WTC11 (cell line): ENCODE results near the gene WDR7. TPM values are rescaled to one million over a fixed set of nuclear protein-coding genes. Genes with fewer than 3 reads are reported as not detected.

Experiments
- ATAC-seq: fragments of 200-7000 bp; cut with Tn5 transposase; 2 replicates; pipeline ENCODE4 v1.10.0; 2021; ENCODE audit warnings: mild to moderate bottlenecking, moderate library complexity
- CTCF ChIA-PET: fragments of 300-600 bp; sonication (Branson Sonifier 250); formaldehyde crosslinking; loops from one replicate; lab custom pipeline; 2021; ENCODE audit warnings: antibody characterized with exemption; lab: Charles Lee
- POLR2A ChIA-PET: fragments of 350-600 bp; sonication (Branson Sonifier 250); formaldehyde crosslinking; loops from one replicate; lab custom pipeline; 2021; ENCODE audit warnings: antibody characterized with exemption; lab: Charles Lee
- DNase-seq: peaks from one replicate; pipeline ENCODE4 v3.0.0; 2021; ENCODE audit warnings: low spot score
- H3K27ac Mint-ChIP-seq: 2 replicates; pipeline ENCODE4 v1.8.0; 2021; ENCODE audit warnings: mixed read lengths
- H3K27me3 Mint-ChIP-seq: 2 replicates; pipeline ENCODE4 v1.8.0; 2021; ENCODE audit warnings: low read depth, mild to moderate bottlenecking, moderate library complexity, mixed read lengths
- H3K36me3 Mint-ChIP-seq: 2 replicates; pipeline ENCODE4 v1.8.0; 2021; ENCODE audit warnings: mixed read lengths
- H3K4me1 Mint-ChIP-seq: 2 replicates; pipeline ENCODE4 v1.8.0; 2022; ENCODE audit warnings: mixed read lengths
- H3K4me3 Mint-ChIP-seq: 2 replicates; pipeline ENCODE4 v1.8.0; 2021; ENCODE audit warnings: mild to moderate bottlenecking, moderate library complexity, mixed read lengths
- H3K9me3 Mint-ChIP-seq: 2 replicates; pipeline ENCODE4 v1.8.0; 2021; ENCODE audit warnings: mixed read lengths
- ELF4 ChIP-seq: sonication (generic); formaldehyde crosslinking; IDR thresholded peaks from 2 replicates; pipeline ENCODE4 v1.8.1; 2022; ENCODE audit warnings: low read depth, mild to moderate bottlenecking, moderate library complexity, missing genetic modification reagents
- FOXJ3 ChIP-seq: sonication (generic); formaldehyde crosslinking; IDR thresholded peaks from 2 replicates; pipeline ENCODE4 v1.9.0; 2021; ENCODE audit warnings: missing genetic modification reagents, mild to moderate bottlenecking, borderline replicate concordance
- GRHL2 ChIP-seq: fragments of 250-450 bp; sonication (Bioruptor Pico); IDR thresholded peaks from 2 replicates; pipeline ENCODE4 v1.8.0; 2022; ENCODE audit warnings: mild to moderate bottlenecking, moderate library complexity; ENCODE audit not compliant: insufficient replicate concordance, severe bottlenecking
- NFATC4 ChIP-seq: fragments of 250-450 bp; sonication (Bioruptor Pico); IDR thresholded peaks from 2 replicates; pipeline ENCODE4 v1.9.0; 2021; ENCODE audit warnings: mild to moderate bottlenecking
- SOX15 ChIP-seq: fragments of 250-450 bp; sonication (Bioruptor Pico); IDR thresholded peaks from 2 replicates; pipeline ENCODE4 v1.9.0; 2021; ENCODE audit warnings: mild to moderate bottlenecking
- SP1 ChIP-seq: sonication (generic); formaldehyde crosslinking; conservative IDR thresholded peaks from 2 replicates; pipeline ENCODE4 v1.8.1; 2022; ENCODE audit warnings: missing genetic modification reagents
- ZNF121 ChIP-seq: sonication (generic); formaldehyde crosslinking; IDR thresholded peaks from 2 replicates; pipeline ENCODE4 v1.8.0; 2023; ENCODE audit warnings: missing genetic modification reagents
- ZNF263 ChIP-seq: sonication (generic); formaldehyde crosslinking; IDR thresholded peaks from 2 replicates; pipeline ENCODE4 v1.8.1; 2022; ENCODE audit warnings: low read depth, mild to moderate bottlenecking, moderate library complexity, missing genetic modification reagents
- ZNF423 ChIP-seq: fragments of 250-450 bp; sonication (Bioruptor Pico); IDR thresholded peaks from 2 replicates; pipeline ENCODE4 v2.1.2; 2022; ENCODE audit warnings: mild to moderate bottlenecking, moderate library complexity
- total RNA-seq: library from RNA; stranded (reverse); gene quantifications from 3 replicates; pipeline ENCODE4 v1.2.3, GENCODE V29; 2021
- TF ChIP-seq, protein P1 (sequence below): sonication (generic); formaldehyde crosslinking; IDR thresholded peaks from 2 replicates; pipeline ENCODE4 v1.8.1; 2022; ENCODE audit warnings: mild to moderate bottlenecking, missing genetic modification reagents, moderate library complexity, borderline replicate concordance
- TF ChIP-seq, protein P2 (sequence below): fragments of 250-450 bp; sonication (Bioruptor Pico); IDR thresholded peaks from 2 replicates; pipeline ENCODE4 v1.8.0; 2021; ENCODE audit warnings: mild to moderate bottlenecking
- TF ChIP-seq, protein P3 (sequence below): sonication (generic); formaldehyde crosslinking; IDR thresholded peaks from 2 replicates; pipeline ENCODE4 v1.8.0; 2023; ENCODE audit warnings: missing genetic modification reagents
- TF ChIP-seq, protein P4 (sequence below): fragments of 250-450 bp; sonication (Bioruptor Pico); IDR thresholded peaks from 2 replicates; pipeline ENCODE4 v2.1.2; 2022; ENCODE audit warnings: mild to moderate bottlenecking, moderate library complexity
- TF ChIP-seq, protein P5 (sequence below): sonication (generic); formaldehyde crosslinking; IDR thresholded peaks from 2 replicates; pipeline ENCODE4 v1.8.1; 2023; ENCODE audit warnings: mild to moderate bottlenecking, missing genetic modification reagents

Gene WDR7
- total RNA-seq, 1 experiment from 2014 or later: 12.2 TPM

DNA sequence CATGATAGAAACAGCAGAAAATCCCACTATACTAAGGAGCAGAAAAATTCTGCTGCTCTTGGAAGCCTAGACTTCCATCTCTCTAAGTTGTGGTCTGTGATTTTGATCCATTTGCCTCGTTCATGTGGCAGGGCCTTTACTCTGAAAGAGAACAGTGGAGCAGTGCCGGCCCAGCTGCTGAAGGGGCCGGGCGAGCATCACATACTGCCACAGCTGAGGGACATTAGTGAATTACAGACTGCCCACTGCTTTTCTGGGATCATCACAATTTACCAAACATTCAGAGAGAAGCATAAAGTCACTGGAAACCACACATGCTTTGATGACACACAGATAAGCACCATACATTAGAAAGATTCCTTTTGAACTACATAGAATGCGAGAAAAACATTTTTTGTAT is 278.7 kb downstream of the WDR7 start:
- ATAC-seq: no peak
- CTCF ChIA-PET: no interaction called here
- Mint-ChIP-seq H3K4me1 (no peaks in the 10 kb centered on the region), H3K36me3 (no peaks in the 10 kb centered on the region), H3K4me3 (no peak overlapping the region), H3K9me3 (no peaks in the 10 kb centered on the region), H3K27ac (no peak overlapping the region), H3K27me3 (no peaks in the 10 kb centered on the region)
- POLR2A ChIA-PET: no interaction called here
- TF ChIP-seq, protein P1, sequence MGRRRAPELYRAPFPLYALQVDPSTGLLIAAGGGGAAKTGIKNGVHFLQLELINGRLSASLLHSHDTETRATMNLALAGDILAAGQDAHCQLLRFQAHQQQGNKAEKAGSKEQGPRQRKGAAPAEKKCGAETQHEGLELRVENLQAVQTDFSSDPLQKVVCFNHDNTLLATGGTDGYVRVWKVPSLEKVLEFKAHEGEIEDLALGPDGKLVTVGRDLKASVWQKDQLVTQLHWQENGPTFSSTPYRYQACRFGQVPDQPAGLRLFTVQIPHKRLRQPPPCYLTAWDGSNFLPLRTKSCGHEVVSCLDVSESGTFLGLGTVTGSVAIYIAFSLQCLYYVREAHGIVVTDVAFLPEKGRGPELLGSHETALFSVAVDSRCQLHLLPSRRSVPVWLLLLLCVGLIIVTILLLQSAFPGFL (CRISPR knock-in tag): no peak
- TF ChIP-seq SP1 (CRISPR knock-in tag) (no peak), SOX15 (CRISPR knock-in tag) (no peak)
- TF ChIP-seq, protein P2, sequence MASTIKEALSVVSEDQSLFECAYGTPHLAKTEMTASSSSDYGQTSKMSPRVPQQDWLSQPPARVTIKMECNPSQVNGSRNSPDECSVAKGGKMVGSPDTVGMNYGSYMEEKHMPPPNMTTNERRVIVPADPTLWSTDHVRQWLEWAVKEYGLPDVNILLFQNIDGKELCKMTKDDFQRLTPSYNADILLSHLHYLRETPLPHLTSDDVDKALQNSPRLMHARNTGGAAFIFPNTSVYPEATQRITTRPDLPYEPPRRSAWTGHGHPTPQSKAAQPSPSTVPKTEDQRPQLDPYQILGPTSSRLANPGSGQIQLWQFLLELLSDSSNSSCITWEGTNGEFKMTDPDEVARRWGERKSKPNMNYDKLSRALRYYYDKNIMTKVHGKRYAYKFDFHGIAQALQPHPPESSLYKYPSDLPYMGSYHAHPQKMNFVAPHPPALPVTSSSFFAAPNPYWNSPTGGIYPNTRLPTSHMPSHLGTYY (CRISPR knock-in tag): no peak
- no peak for DNase-seq

DNA sequence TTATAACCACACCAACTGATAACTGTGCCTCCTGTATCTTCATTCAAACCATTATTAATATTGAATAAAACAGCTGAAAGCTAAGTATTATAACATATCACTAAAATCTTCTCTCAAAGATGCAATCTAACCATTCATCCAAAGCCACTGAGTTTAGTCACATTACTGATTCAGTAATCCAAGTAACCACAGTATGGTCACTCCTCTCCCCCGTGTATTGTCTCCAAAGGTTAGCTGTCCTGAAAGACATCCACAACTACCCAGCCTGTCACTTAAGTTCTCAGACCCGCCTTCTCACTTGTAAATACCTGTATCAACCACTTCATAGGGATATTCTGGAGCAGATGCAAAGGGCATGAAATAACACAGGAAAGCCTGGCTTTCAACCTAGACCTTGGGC is 282.3 kb downstream of the WDR7 start:
- no peak overlapping the region for H3K4me3 Mint-ChIP-seq
- H3K9me3 Mint-ChIP-seq: no peaks in the 10 kb centered on the region
- TF ChIP-seq GRHL2 (CRISPR knock-in tag): no peak
- TF ChIP-seq, protein P3, sequence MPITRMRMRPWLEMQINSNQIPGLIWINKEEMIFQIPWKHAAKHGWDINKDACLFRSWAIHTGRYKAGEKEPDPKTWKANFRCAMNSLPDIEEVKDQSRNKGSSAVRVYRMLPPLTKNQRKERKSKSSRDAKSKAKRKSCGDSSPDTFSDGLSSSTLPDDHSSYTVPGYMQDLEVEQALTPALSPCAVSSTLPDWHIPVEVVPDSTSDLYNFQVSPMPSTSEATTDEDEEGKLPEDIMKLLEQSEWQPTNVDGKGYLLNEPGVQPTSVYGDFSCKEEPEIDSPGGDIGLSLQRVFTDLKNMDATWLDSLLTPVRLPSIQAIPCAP (CRISPR knock-in tag): no peak
- TF ChIP-seq, protein P4, sequence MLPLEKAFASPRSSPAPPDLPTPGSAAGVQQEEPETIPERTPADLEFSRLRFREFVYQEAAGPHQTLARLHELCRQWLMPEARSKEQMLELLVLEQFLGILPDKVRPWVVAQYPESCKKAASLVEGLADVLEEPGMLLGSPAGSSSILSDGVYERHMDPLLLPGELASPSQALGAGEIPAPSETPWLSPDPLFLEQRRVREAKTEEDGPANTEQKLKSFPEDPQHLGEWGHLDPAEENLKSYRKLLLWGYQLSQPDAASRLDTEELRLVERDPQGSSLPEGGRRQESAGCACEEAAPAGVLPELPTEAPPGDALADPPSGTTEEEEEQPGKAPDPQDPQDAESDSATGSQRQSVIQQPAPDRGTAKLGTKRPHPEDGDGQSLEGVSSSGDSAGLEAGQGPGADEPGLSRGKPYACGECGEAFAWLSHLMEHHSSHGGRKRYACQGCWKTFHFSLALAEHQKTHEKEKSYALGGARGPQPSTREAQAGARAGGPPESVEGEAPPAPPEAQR (CRISPR knock-in tag): no peak
- no peak for TF ChIP-seq ELF4 (CRISPR knock-in tag)
- no peak for TF ChIP-seq FOXJ3 (CRISPR knock-in tag)
- TF ChIP-seq, protein P5, sequence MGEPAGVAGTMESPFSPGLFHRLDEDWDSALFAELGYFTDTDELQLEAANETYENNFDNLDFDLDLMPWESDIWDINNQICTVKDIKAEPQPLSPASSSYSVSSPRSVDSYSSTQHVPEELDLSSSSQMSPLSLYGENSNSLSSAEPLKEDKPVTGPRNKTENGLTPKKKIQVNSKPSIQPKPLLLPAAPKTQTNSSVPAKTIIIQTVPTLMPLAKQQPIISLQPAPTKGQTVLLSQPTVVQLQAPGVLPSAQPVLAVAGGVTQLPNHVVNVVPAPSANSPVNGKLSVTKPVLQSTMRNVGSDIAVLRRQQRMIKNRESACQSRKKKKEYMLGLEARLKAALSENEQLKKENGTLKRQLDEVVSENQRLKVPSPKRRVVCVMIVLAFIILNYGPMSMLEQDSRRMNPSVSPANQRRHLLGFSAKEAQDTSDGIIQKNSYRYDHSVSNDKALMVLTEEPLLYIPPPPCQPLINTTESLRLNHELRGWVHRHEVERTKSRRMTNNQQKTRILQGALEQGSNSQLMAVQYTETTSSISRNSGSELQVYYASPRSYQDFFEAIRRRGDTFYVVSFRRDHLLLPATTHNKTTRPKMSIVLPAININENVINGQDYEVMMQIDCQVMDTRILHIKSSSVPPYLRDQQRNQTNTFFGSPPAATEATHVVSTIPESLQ: no peak
- no peak overlapping the region for H3K27ac Mint-ChIP-seq
- ATAC-seq (no peak), DNase-seq (no peak)
- ChIA-PET POLR2A (no interaction called here), CTCF (no interaction called here)
- peaks cover 6% of the 10 kb centered on the region for H3K4me1 Mint-ChIP-seq
- no peaks in the 10 kb centered on the region for H3K27me3 Mint-ChIP-seq
- H3K36me3 Mint-ChIP-seq: no peaks in the 10 kb centered on the region

DNA sequence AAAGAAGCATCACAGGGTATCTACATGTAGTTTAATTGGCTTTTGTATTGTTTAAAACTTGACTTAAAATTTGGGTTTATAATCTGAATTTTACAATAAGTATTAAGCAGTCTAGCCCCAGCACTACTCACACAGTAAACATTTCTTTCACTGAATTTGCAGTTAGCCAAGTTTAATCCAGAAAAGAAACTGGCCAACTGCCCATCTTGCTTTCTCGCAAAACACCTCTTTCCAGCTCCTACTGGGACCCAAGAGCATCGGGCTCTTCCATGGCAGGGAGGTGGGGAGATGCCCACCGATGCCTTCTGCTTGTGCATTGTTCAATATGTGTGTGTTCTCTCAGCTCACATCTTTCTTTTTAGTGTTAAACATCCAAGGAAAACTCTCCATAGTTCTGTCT is 283.0 kb downstream of the WDR7 start:
- Mint-ChIP-seq H3K4me3 (no peak overlapping the region), H3K4me1 (peaks cover 6% of the 10 kb centered on the region), H3K27ac (no peak overlapping the region), H3K27me3 (no peaks in the 10 kb centered on the region), H3K9me3 (no peaks in the 10 kb centered on the region), H3K36me3 (no peaks in the 10 kb centered on the region)
- no peak for TF ChIP-seq NFATC4 (CRISPR knock-in tag)
- TF ChIP-seq, protein P3 (CRISPR knock-in tag): no peak
- no peak for TF ChIP-seq ZNF121 (CRISPR knock-in tag)
- TF ChIP-seq ZNF423 (CRISPR knock-in tag): no peak
- no peak for TF ChIP-seq ZNF263 (CRISPR knock-in tag)
- no peak for TF ChIP-seq SP1 (CRISPR knock-in tag)
- POLR2A ChIA-PET: no interaction called here
- DNase-seq (no peak), ATAC-seq (no peak)
- CTCF ChIA-PET: no interaction called here
